Gastrocnemius medialis (tissue), 4 donors: ENCODE measurements around the gene SLC1A3. TPM values are rescaled to one million over a fixed set of nuclear protein-coding genes. Genes with fewer than 3 reads are reported as not detected.
"Not testable (repeated sequence)": the region's sequence is repeated elsewhere in the genome, so short reads cannot be mapped to it uniquely, and the experiment has no call there.

Experiments
- ATAC-seq, 2 donors: fragments of 150-250 bp; one replicate each; pipeline ENCODE4 v1.9.1; 2016
- DNase-seq, 2 donors: peaks; one replicate each; pipeline ENCODE4 v3.0.0-alpha.2; 2019
- H3K27ac ChIP-seq, 4 donors: fragments of 200-600 bp; sonication (generic); 1 replicate in 1 of 4; 2 replicates in 3 of 4; pipeline ENCODE4 v1.5.1; 2016 to 2018; ENCODE audit warnings: mild to moderate bottlenecking in 2 of 4, moderate library complexity in 1 of 4
- H3K27me3 ChIP-seq, 3 donors: fragments of 200-600 bp; sonication (generic) in 2 of 3; 1 replicate in 1 of 3; 2 replicates in 2 of 3; pipeline versions ENCODE4 v1.5.1 to v1.6.0; 2016 to 2019; ENCODE audit warnings: mild to moderate bottlenecking in 1 of 3, moderate library complexity in 1 of 3
- H3K36me3 ChIP-seq, 2 donors: fragments of 200-600 bp; sonication (generic) in 1 of 2; one replicate each; pipeline ENCODE4 v1.5.1; 2017 to 2018
- H3K4me1 ChIP-seq, 2 donors: fragments of 200-600 bp; sonication (generic) in 1 of 2; one replicate each; pipeline ENCODE4 v1.5.1; 2016 to 2017; ENCODE audit warnings: mild to moderate bottlenecking in 2 of 2
- H3K4me3 ChIP-seq, 4 donors: fragments of 200-600 bp; sonication (generic) in 3 of 4; 1 replicate in 1 of 4; 2 replicates in 3 of 4; pipeline ENCODE4 v1.5.1; 2016 to 2019; ENCODE audit warnings: mild to moderate bottlenecking in 2 of 4
- H3K9me3 ChIP-seq, 3 donors: fragments of 200-600 bp; sonication (generic) in 2 of 3; 1 replicate in 1 of 3; 2 replicates in 2 of 3; pipeline ENCODE4 v1.5.1; 2016 to 2019
- POLR2A ChIP-seq, 2 donors: fragments of 450-650 bp; IDR thresholded peaks; one replicate each; pipeline ENCODE4 v1.6.1; 2017; ENCODE audit warnings: antibody characterized with exemption in 2 of 2, mild to moderate bottlenecking in 2 of 2, moderate library complexity in 2 of 2
- in situ Hi-C, 4 donors: fragments of 200-750 bp; cut with MboI; loops; one replicate each; pipeline versions ENCODE4 v1.15.0 to v1.8.0; 2017; ENCODE audit warnings: low sequenced_read_pairs in 4 of 4
- intact Hi-C: fragments of 100-400 bp; cut with DNase I; formaldehyde crosslinking; loops from one replicate; pipeline ENCODE4 v1.15.1; 2023; ENCODE audit warnings: low total_unique reads
- total RNA-seq, 4 donors: library from RNA; depleted of rRNA; stranded (reverse); fragments of >200 nt; gene quantifications; one replicate each; pipeline versions ENCODE4 v1.1.0 to v1.2.3, GENCODE V29; 2016
- TF ChIP-seq, protein P1 (sequence below), 5 experiments: fragments of 450-650 bp in 3 of 5; fragments of 200-600 bp in 2 of 5; sonication (generic) in 2 of 5; IDR thresholded peaks in 4 of 5; conservative IDR thresholded peaks in 1 of 5; 1 replicate in 4 of 5; 2 replicates in 1 of 5; pipeline ENCODE4 v1.5.1; 2016 to 2019; ENCODE audit warnings: antibody characterized with exemption in 5 of 5, mild to moderate bottlenecking in 3 of 5, moderate library complexity in 3 of 5

The SLC1A3 gene
- total RNA-seq, 4 donors from 2014 or later = 5.3 to 69.4 (median 17.4) TPM

DNA sequence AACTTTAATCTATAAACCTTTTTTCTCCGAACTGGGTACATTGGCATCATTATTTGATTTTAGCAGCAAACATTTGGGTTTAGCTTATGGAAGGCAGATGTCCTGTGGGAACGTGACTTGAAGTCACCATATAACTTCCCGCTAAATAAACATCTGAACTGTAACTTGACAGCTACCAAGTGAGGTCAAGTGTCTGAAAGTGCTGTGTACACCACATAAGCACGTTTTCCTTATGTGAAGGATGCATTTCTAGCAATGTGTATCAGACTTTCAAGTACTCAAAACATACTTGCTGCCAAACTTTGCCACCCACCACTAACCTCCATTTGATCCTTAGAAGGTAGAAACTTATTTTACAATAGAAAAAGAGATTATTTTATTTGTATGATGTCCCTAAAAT is 35.7 kb downstream of the SLC1A3 start:
- no peak overlapping the region for H3K4me3 ChIP-seq
- intact Hi-C loops = no loop called here
- no peak for ATAC-seq

DNA sequence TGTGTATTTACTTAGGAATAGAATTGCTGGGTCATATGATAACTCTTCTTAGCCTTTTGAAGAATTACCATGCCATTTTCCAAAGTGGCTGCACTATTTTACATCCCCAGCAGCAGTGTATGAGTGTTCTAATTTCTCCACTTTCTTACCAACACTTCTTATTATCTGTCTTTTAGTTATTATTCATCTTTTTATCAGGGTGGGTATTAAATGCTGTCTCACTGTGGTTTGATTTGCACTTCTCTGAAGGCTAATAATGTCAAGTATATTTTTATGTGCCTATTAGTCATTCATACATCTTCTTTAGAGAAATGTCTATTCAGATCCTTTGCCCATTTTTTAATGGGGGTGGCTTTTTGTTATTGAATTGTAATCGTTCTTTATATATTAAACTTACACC is 36.8 kb downstream of the SLC1A3 start:
- Histone ChIP-seq H3K27me3 (no peaks in the 10 kb centered on the region), H3K36me3 (no peaks in the 10 kb centered on the region), H3K9me3 (no peaks in the 10 kb centered on the region), H3K27ac (no peak overlapping the region), H3K4me1 (no peaks in the 10 kb centered on the region), H3K4me3 (no peak overlapping the region)
- intact Hi-C loops = no loop called here
- no peak for TF ChIP-seq POLR2A (IDR thresholded peaks at IDR 0.05)
- TF ChIP-seq, protein P1, sequence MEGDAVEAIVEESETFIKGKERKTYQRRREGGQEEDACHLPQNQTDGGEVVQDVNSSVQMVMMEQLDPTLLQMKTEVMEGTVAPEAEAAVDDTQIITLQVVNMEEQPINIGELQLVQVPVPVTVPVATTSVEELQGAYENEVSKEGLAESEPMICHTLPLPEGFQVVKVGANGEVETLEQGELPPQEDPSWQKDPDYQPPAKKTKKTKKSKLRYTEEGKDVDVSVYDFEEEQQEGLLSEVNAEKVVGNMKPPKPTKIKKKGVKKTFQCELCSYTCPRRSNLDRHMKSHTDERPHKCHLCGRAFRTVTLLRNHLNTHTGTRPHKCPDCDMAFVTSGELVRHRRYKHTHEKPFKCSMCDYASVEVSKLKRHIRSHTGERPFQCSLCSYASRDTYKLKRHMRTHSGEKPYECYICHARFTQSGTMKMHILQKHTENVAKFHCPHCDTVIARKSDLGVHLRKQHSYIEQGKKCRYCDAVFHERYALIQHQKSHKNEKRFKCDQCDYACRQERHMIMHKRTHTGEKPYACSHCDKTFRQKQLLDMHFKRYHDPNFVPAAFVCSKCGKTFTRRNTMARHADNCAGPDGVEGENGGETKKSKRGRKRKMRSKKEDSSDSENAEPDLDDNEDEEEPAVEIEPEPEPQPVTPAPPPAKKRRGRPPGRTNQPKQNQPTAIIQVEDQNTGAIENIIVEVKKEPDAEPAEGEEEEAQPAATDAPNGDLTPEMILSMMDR (IDR thresholded peaks at IDR 0.05 in 4 of 5, conservative IDR thresholded peaks at IDR 0.05 in 1 of 5) = no peak
- DNase-seq (no peak), ATAC-seq (no peak)
- in situ Hi-C loops = no loop called here

More for the DNA sequence above, 35.7 kb downstream of the SLC1A3 start:
- TF ChIP-seq, protein P1 (IDR thresholded peaks at IDR 0.05 in 4 of 5, conservative IDR thresholded peaks at IDR 0.05 in 1 of 5) = no peak
- TF ChIP-seq POLR2A (IDR thresholded peaks at IDR 0.05) = no peak
- DNase-seq = no peak
- no peak overlapping the region for H3K27ac ChIP-seq
- in situ Hi-C loops = no loop called here
- no peaks in the 10 kb centered on the region for H3K27me3 ChIP-seq
- no peaks in the 10 kb centered on the region for H3K9me3 ChIP-seq
- H3K4me1 ChIP-seq = no peaks in the 10 kb centered on the region
- no peaks in the 10 kb centered on the region for H3K36me3 ChIP-seq

DNA sequence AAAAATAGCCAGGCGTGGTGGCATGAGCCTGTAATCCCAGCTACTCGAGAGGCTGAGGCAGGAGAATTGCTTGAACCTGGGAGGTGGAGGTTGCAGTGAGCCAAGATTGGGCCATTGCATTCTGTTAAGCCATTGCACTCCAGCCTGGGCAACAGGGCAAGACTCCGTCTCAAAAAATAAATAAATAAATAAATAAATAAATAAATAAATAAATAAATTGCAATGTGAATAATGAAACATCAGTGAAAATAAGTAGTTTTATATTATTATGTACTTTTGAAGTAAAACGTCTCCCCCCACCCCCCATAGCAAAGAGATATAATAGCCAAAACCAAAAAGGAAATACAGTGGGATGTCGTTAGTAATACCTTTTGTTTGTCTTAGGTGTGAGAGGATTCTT is 37.4 kb downstream of the SLC1A3 start:
- H3K27ac ChIP-seq, H3K36me3 ChIP-seq, H3K27me3 ChIP-seq, ATAC-seq, in situ Hi-C loops, H3K4me1 ChIP-seq, H3K9me3 ChIP-seq, intact Hi-C loops, H3K4me3 ChIP-seq, DNase-seq: not testable (repeated sequence)

DNA sequence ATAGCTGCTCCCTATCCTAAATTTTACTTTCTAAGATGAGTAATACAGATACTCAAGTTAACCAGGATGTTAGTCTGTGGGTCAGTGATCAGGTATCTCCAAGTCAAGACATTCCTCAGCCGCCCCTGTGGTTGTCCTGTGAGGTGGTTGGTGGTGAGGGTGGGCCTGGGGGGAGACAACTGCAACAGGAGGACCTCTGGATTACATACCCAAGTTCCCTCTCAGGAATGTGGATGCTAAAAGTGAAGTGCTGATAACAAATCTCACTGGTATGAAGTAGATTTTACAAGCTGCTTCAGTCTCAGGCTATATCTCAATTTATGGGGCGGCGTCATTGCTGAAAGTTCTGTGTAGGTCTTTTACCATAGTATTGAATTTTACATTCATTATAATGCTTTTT is 38.3 kb downstream of the SLC1A3 start:
- Histone ChIP-seq H3K27ac (no peak overlapping the region), H3K36me3 (no peaks in the 10 kb centered on the region), H3K9me3 (no peaks in the 10 kb centered on the region), H3K4me3 (no peak overlapping the region), H3K27me3 (no peaks in the 10 kb centered on the region), H3K4me1 (no peaks in the 10 kb centered on the region)
- intact Hi-C loops (no loop called here), in situ Hi-C loops (no loop called here)
- ATAC-seq = no peak
- TF ChIP-seq, protein P1 (IDR thresholded peaks at IDR 0.05 in 4 of 5, conservative IDR thresholded peaks at IDR 0.05 in 1 of 5) = no peak
- no peak for TF ChIP-seq POLR2A (IDR thresholded peaks at IDR 0.05)
- no peak for DNase-seq

DNA sequence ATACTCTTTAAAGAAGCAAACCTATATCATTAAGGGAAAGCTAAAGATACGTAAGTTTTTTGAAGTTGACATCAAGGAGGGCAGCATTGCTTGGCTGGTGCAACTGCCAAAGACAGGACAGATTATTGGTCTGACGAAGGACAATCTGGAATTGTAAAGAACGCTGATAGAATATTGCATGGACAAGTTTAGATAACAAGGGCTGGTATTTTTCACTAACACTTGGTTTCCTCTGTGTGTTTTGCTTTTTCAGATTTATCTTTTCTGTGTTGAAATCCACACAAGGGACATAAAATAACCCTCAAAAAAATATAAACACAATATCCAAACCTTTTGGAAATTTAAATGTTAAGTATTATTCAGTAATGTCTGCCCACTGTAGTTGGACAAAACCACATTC is 39.7 kb downstream of the SLC1A3 start:
- intact Hi-C loops (no loop called here), in situ Hi-C loops (no loop called here)
- H3K36me3 ChIP-seq = no peaks in the 10 kb centered on the region
- ATAC-seq = no peak
- H3K4me1 ChIP-seq = peaks cover 0 to under 1% of the 10 kb centered on the region in 2 donors
- no peaks in the 10 kb centered on the region for H3K27me3 ChIP-seq
- TF ChIP-seq, protein P1 (IDR thresholded peaks at IDR 0.05 in 4 of 5, conservative IDR thresholded peaks at IDR 0.05 in 1 of 5) = no peak
- no peak for TF ChIP-seq POLR2A (IDR thresholded peaks at IDR 0.05)
- no peak overlapping the region for H3K27ac ChIP-seq
- DNase-seq = no peak
- H3K4me3 ChIP-seq = no peak overlapping the region
- H3K9me3 ChIP-seq = no peaks in the 10 kb centered on the region
